Liver (tissue), 9 donors: ENCODE data around the gene EXPH5. TPM values are rescaled to one million over a fixed set of nuclear protein-coding genes. Genes with fewer than 3 reads are reported as not detected.

Experiments
- DNase-seq: peaks from one replicate; pipeline ENCODE4 v3.0.0-alpha.2; 2017; ENCODE audit warnings: low spot score
- H3K27ac ChIP-seq, 2 donors: one replicate each; pipeline ENCODE4 v1.7.0; 2013; ENCODE audit warnings: inconsistent platforms in 2 of 2, low read length in 2 of 2, control low read depth in 1 of 2, low read depth in 1 of 2, mild to moderate bottlenecking in 1 of 2
- H3K27me3 ChIP-seq, 4 donors: one replicate each; pipeline versions ENCODE4 v1.6.1 to v1.7.0; 2013; ENCODE audit warnings: low read length in 3 of 4, inconsistent platforms in 1 of 4, mild to moderate bottlenecking in 1 of 4, moderate library complexity in 1 of 4; ENCODE audit not compliant: control insufficient read depth in 4 of 4, insufficient read depth in 4 of 4
- H3K36me3 ChIP-seq, 4 donors: one replicate each; pipeline versions ENCODE4 v1.6.1 to v1.7.0; 2013; ENCODE audit warnings: low read length in 3 of 4, mild to moderate bottlenecking in 3 of 4, low read depth in 1 of 4, moderate library complexity in 1 of 4; ENCODE audit not compliant: control insufficient read depth in 4 of 4, insufficient read depth in 3 of 4
- H3K4me1 ChIP-seq, 4 donors: one replicate each; pipeline versions ENCODE4 v1.6.1 to v1.7.0; 2013; ENCODE audit warnings: low read length in 3 of 4, mild to moderate bottlenecking in 3 of 4, moderate library complexity in 1 of 4; ENCODE audit not compliant: control insufficient read depth in 4 of 4, insufficient read depth in 4 of 4
- H3K4me3 ChIP-seq, 3 donors: one replicate each; pipeline versions ENCODE4 v1.6.1 to v1.7.0; 2013; ENCODE audit warnings: low read length in 3 of 3, control low read depth in 1 of 3, low read depth in 1 of 3, mild to moderate bottlenecking in 1 of 3
- H3K9ac ChIP-seq, 2 donors: one replicate each; pipeline ENCODE4 v1.7.0; 2013; ENCODE audit warnings: low read length in 2 of 2, mild to moderate bottlenecking in 2 of 2, moderate library complexity in 2 of 2, control low read depth in 1 of 2, low read depth in 1 of 2
- H3K9me3 ChIP-seq, 4 donors: one replicate each; pipeline versions ENCODE4 v1.6.1 to v1.7.0; 2013; ENCODE audit warnings: low read length in 3 of 4; ENCODE audit not compliant: control insufficient read depth in 4 of 4
- EGR1 ChIP-seq, 2 donors: IDR thresholded peaks; 2 replicates each; pipeline ENCODE4 v1.6.1; 2016 to 2018; ENCODE audit warnings: antibody characterized with exemption in 2 of 2, low read depth in 2 of 2
- FOXA1 ChIP-seq: IDR thresholded peaks from 2 replicates; pipeline ENCODE4 v1.6.1; 2016; ENCODE audit warnings: antibody characterized with exemption
- FOXA2 ChIP-seq: IDR thresholded peaks from 2 replicates; pipeline ENCODE4 v1.6.1; 2016; ENCODE audit warnings: antibody characterized with exemption
- GABPA ChIP-seq, 2 donors: IDR thresholded peaks in 1 of 2; conservative IDR thresholded peaks in 1 of 2; 2 replicates each; pipeline ENCODE4 v1.6.1; 2016; ENCODE audit warnings: antibody characterized with exemption in 2 of 2, mild to moderate bottlenecking in 1 of 2, moderate library complexity in 1 of 2
- RAD21 ChIP-seq, 2 donors: IDR thresholded peaks; 2 replicates each; pipeline ENCODE4 v1.6.1; 2016; ENCODE audit warnings: antibody characterized with exemption in 2 of 2, mild to moderate bottlenecking in 2 of 2
- RXRA ChIP-seq, 2 donors: IDR thresholded peaks; 2 replicates each; pipeline ENCODE4 v1.6.1; 2017 to 2018; ENCODE audit warnings: antibody characterized with exemption in 2 of 2, mild to moderate bottlenecking in 1 of 2
- SP1 ChIP-seq: IDR thresholded peaks from 2 replicates; pipeline ENCODE4 v1.6.1; 2018; ENCODE audit warnings: antibody characterized with exemption, mild to moderate bottlenecking
- TAF1 ChIP-seq: conservative IDR thresholded peaks from 2 replicates; pipeline ENCODE4 v1.6.1; 2016; ENCODE audit warnings: antibody characterized with exemption, mild to moderate bottlenecking
- WGBS: extraction: QIAGEN DNeasy Blood & Tissue Kit; methylation state at CpG from one replicate; pipeline ENCODE4 v1.1.7; 2013; 5-methylcytosine and 5-hydroxymethylcytosine counted together
- polyA plus RNA-seq, 2 donors: library from polyadenylated mRNA; stranded (reverse) in 1 of 2; unstranded in 1 of 2; fragments of 200-250 nt in 1 of 2; fragments of >200 nt in 1 of 2; fragmentation: Nextera tagmentation in 1 of 2; extraction: Ambion mirVana in 1 of 2; gene quantifications; one replicate each; pipeline versions ENCODE4 v1.2.1 to v1.2.3, GENCODE V29; 2013 to 2015
- total RNA-seq, 2 donors: library from RNA; depleted of rRNA; stranded (reverse); fragments of >200 nt; gene quantifications; one replicate each; pipeline ENCODE4 v1.2.3, GENCODE V29; 2014
- TF ChIP-seq, protein P1 (sequence below): IDR thresholded peaks from 2 replicates; pipeline ENCODE4 v1.6.1; 2016; ENCODE audit warnings: antibody characterized with exemption
- TF ChIP-seq, protein P2 (sequence below): IDR thresholded peaks from 2 replicates; pipeline ENCODE4 v1.6.1; 2016; ENCODE audit warnings: antibody characterized with exemption
- TF ChIP-seq, protein P3 (sequence below): IDR thresholded peaks from 2 replicates; pipeline ENCODE4 v1.6.1; 2016; ENCODE audit warnings: antibody characterized with exemption, mild to moderate bottlenecking
- TF ChIP-seq, protein P4 (sequence below): fragments of 150-350 bp; IDR thresholded peaks from 2 replicates; pipeline ENCODE4 v1.5.1; 2017; ENCODE audit warnings: improper control_type of control experiment, low read depth, low read length; ENCODE audit not compliant: missing input control
- TF ChIP-seq, protein P5 (sequence below): IDR thresholded peaks from 2 replicates; pipeline ENCODE4 v1.6.1; 2016; ENCODE audit warnings: antibody characterized with exemption
- donor health status: healthy.
- donor health status: healthy.
- donor health status: healthy.
- donor health status: healthy.
- donor health status: healthy.

EXPH5 gene
- total and polyA plus RNA-seq, 4 donors: 0.47 to 6.1 (median 1.5) TPM

DNA sequence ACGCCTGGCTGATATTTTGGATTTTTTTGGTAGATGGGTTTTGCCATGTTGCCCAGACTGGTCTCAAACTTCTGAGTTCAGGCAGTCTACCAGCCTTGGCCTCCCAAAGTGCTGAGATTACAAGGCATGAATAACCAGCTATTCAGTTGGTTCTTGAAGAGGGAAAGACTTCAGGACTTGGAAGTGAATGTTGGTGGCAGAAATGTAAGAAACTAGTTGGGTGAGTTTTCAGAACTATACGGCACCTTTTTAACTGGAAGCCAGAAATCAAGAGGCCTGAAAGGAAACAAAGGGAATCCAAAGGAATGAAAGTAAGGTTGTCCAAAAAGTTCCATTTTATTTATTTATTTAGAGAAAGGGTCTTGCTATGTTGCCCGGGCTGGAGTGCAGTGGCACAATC is 98.2 kb downstream of the EXPH5 start:
- Histone ChIP-seq H3K27ac (no peak overlapping the region), H3K27me3 (no peaks in the 10 kb centered on the region), H3K4me1 (peaks cover 0 to 6% (median 4%) of the 10 kb centered on the region in 4 donors), H3K36me3 (peaks cover 0 to 4% (median under 1%) of the 10 kb centered on the region in 4 donors), H3K4me3 (no peak overlapping the region), H3K9ac (no peak overlapping the region), H3K9me3 (no peaks in the 10 kb centered on the region)
- no peak for DNase-seq
- TF ChIP-seq FOXA2 (no peak), GABPA (IDR thresholded peaks at IDR 0.05 in 1 of 2, conservative IDR thresholded peaks at IDR 0.05 in 1 of 2) (no peak), RXRA (IDR thresholded peaks at IDR 0.05) (no peak), SP1 (no peak)
- TF ChIP-seq, protein P1, sequence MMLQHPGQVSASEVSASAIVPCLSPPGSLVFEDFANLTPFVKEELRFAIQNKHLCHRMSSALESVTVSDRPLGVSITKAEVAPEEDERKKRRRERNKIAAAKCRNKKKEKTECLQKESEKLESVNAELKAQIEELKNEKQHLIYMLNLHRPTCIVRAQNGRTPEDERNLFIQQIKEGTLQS: no peak
- TF ChIP-seq, protein P2, sequence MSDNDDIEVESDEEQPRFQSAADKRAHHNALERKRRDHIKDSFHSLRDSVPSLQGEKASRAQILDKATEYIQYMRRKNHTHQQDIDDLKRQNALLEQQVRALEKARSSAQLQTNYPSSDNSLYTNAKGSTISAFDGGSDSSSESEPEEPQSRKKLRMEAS: no peak
- 97% methylated on average over 3 of the region's 3 CpGs for WGBS

DNA sequence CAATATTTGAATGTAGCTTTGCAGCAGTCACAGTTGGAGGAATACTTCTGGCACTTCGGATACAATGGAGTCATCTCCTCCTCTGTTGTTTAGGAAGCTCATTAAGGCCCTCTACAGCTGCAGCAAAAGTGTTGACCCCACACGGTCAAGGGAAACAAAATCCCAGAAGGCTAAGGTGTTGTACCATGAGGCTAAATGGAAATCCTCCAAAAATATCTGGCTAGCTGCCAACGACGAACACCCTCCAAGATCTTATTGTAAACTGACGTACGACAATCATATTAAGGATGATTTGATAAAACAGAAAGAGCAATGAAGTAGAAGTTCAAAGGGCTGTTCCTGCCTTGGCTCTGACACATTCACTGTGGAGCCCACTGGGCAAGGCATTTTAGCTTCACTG is 99.4 kb downstream of the EXPH5 start:
- Histone ChIP-seq H3K4me1 (peaks cover 0 to 6% (median 4%) of the 10 kb centered on the region in 4 donors), H3K9ac (no peak overlapping the region), H3K9me3 (no peaks in the 10 kb centered on the region), H3K27ac (no peak overlapping the region), H3K36me3 (peaks cover 2 to 5% (median 3%) of the 10 kb centered on the region in 4 donors), H3K27me3 (no peaks in the 10 kb centered on the region), H3K4me3 (no peak overlapping the region)
- TF ChIP-seq, protein P2: no peak
- TF ChIP-seq EGR1 (IDR thresholded peaks at IDR 0.05; ENCODE audit: low read depth in 2 of 2): no peak
- no peak for TF ChIP-seq RAD21 (IDR thresholded peaks at IDR 0.05)
- 67% methylated on average over 6 of the region's 6 CpGs for WGBS
- DNase-seq: no peak

DNA sequence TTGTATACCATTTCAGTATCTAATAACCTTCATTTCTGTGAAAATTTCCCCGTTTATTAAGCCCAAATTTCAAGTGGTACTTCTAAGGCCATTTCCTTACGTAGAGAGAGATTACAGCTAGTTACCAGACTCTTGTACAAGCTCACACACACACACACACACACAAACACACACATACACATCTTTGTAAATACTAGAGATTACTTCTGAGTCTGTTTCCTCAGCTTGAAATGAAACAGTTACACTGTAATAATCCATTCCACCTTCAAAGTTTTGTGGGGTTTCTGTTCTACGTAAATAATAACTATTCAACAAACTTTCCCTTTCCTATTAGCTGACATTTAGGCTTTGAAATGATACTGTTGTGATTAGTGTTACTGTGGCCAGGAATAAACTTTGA is 101.6 kb downstream of the EXPH5 start:
- peaks cover 2 to 10% (median 4%) of the 10 kb centered on the region in 4 donors for H3K36me3 ChIP-seq
- H3K9ac ChIP-seq: no peak overlapping the region
- WGBS: 94% methylated on average over 3 of the region's 3 CpGs
- peaks cover 0 to 4% (median 2%) of the 10 kb centered on the region in 4 donors for H3K4me1 ChIP-seq
- H3K27ac ChIP-seq: no peak overlapping the region
- H3K4me3 ChIP-seq: no peak overlapping the region
- H3K27me3 ChIP-seq: no peaks in the 10 kb centered on the region
- no peaks in the 10 kb centered on the region for H3K9me3 ChIP-seq
- DNase-seq: no peak
- TF ChIP-seq FOXA1: no peak
- TF ChIP-seq TAF1: no peak
- no peak for TF ChIP-seq GABPA (IDR thresholded peaks at IDR 0.05 in 1 of 2, conservative IDR thresholded peaks at IDR 0.05 in 1 of 2)
- TF ChIP-seq, protein P3, sequence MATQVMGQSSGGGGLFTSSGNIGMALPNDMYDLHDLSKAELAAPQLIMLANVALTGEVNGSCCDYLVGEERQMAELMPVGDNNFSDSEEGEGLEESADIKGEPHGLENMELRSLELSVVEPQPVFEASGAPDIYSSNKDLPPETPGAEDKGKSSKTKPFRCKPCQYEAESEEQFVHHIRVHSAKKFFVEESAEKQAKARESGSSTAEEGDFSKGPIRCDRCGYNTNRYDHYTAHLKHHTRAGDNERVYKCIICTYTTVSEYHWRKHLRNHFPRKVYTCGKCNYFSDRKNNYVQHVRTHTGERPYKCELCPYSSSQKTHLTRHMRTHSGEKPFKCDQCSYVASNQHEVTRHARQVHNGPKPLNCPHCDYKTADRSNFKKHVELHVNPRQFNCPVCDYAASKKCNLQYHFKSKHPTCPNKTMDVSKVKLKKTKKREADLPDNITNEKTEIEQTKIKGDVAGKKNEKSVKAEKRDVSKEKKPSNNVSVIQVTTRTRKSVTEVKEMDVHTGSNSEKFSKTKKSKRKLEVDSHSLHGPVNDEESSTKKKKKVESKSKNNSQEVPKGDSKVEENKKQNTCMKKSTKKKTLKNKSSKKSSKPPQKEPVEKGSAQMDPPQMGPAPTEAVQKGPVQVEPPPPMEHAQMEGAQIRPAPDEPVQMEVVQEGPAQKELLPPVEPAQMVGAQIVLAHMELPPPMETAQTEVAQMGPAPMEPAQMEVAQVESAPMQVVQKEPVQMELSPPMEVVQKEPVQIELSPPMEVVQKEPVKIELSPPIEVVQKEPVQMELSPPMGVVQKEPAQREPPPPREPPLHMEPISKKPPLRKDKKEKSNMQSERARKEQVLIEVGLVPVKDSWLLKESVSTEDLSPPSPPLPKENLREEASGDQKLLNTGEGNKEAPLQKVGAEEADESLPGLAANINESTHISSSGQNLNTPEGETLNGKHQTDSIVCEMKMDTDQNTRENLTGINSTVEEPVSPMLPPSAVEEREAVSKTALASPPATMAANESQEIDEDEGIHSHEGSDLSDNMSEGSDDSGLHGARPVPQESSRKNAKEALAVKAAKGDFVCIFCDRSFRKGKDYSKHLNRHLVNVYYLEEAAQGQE: no peak
- TF ChIP-seq, protein P4, sequence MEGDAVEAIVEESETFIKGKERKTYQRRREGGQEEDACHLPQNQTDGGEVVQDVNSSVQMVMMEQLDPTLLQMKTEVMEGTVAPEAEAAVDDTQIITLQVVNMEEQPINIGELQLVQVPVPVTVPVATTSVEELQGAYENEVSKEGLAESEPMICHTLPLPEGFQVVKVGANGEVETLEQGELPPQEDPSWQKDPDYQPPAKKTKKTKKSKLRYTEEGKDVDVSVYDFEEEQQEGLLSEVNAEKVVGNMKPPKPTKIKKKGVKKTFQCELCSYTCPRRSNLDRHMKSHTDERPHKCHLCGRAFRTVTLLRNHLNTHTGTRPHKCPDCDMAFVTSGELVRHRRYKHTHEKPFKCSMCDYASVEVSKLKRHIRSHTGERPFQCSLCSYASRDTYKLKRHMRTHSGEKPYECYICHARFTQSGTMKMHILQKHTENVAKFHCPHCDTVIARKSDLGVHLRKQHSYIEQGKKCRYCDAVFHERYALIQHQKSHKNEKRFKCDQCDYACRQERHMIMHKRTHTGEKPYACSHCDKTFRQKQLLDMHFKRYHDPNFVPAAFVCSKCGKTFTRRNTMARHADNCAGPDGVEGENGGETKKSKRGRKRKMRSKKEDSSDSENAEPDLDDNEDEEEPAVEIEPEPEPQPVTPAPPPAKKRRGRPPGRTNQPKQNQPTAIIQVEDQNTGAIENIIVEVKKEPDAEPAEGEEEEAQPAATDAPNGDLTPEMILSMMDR: no peak
- no peak for TF ChIP-seq RAD21 (IDR thresholded peaks at IDR 0.05)
- TF ChIP-seq, protein P1: no peak
- TF ChIP-seq, protein P5, sequence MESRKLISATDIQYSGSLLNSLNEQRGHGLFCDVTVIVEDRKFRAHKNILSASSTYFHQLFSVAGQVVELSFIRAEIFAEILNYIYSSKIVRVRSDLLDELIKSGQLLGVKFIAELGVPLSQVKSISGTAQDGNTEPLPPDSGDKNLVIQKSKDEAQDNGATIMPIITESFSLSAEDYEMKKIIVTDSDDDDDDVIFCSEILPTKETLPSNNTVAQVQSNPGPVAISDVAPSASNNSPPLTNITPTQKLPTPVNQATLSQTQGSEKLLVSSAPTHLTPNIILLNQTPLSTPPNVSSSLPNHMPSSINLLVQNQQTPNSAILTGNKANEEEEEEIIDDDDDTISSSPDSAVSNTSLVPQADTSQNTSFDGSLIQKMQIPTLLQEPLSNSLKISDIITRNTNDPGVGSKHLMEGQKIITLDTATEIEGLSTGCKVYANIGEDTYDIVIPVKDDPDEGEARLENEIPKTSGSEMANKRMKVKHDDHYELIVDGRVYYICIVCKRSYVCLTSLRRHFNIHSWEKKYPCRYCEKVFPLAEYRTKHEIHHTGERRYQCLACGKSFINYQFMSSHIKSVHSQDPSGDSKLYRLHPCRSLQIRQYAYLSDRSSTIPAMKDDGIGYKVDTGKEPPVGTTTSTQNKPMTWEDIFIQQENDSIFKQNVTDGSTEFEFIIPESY: no peak
- no peak for TF ChIP-seq EGR1 (IDR thresholded peaks at IDR 0.05; ENCODE audit: low read depth in 2 of 2)
- no peak for TF ChIP-seq SP1
